Prostate gland (tissue), 2 donors: ENCODE measurements around the gene GH2. TPM values are rescaled to one million over a fixed set of nuclear protein-coding genes. Genes with fewer than 3 reads are reported as not detected.
A peak's percentile ranks its signal among the peaks of the same experiment; 100 is the strongest.

Experiments
- DNase-seq: peaks from one replicate; pipeline ENCODE4 v3.0.0-alpha.2; 2019; ENCODE audit warnings: low spot score
- H3K27ac ChIP-seq, 2 donors: fragments of 200-600 bp; sonication (generic); 2 replicates each; pipeline ENCODE4 v1.5.1; 2017 to 2019
- H3K27me3 ChIP-seq: fragments of 200-600 bp; sonication (generic); replicated peaks from 2 replicates; pipeline ENCODE4 v1.5.1; 2019; ENCODE audit not compliant: insufficient read depth
- H3K36me3 ChIP-seq, 2 donors: fragments of 200-600 bp; sonication (generic); 1 replicate in 1 of 2; 2 replicates in 1 of 2; pipeline versions ENCODE4 v1.5.1 to v1.8.1; 2017 to 2019
- H3K4me1 ChIP-seq: fragments of 200-600 bp; sonication (generic); replicated peaks from 2 replicates; pipeline ENCODE4 v1.5.1; 2019
- H3K4me3 ChIP-seq, 2 donors: fragments of 200-600 bp; sonication (generic); 2 replicates each; pipeline ENCODE4 v1.5.1; 2017 to 2019
- H3K9me3 ChIP-seq: fragments of 200-600 bp; sonication (generic); 2 replicates; pipeline ENCODE4 v1.5.1; 2017
- CTCF ChIP-seq, 4 experiments: fragments of 200-600 bp in 2 of 4; fragments of 450-650 bp in 2 of 4; sonication (generic) in 2 of 4; IDR thresholded peaks; 1 replicate in 3 of 4; 2 replicates in 1 of 4; pipeline ENCODE4 v1.5.1; 2016 to 2019; ENCODE audit warnings: antibody characterized with exemption in 4 of 4, mild to moderate bottlenecking in 2 of 4, moderate library complexity in 2 of 4
- POLR2A ChIP-seq: fragments of 450-650 bp; IDR thresholded peaks from one replicate; pipeline ENCODE4 v1.6.1; 2016; ENCODE audit warnings: antibody characterized with exemption, mild to moderate bottlenecking
- POLR2AphosphoS5 ChIP-seq: sonication (generic); formaldehyde crosslinking; IDR thresholded peaks from one replicate; pipeline ENCODE4 v1.6.1; 2017; ENCODE audit warnings: antibody characterized with exemption
- WGBS: methylation state at CpG from one replicate; pipeline ENCODE4 v1.1.5; 2018; 5-methylcytosine and 5-hydroxymethylcytosine counted together
- intact Hi-C: fragments of 100-400 bp; cut with DNase I; formaldehyde crosslinking; loops from one replicate; pipeline ENCODE4 v1.14.2; 2022
- total RNA-seq, 2 donors: library from RNA; depleted of rRNA; stranded (reverse); fragments of >200 nt; gene quantifications; one replicate each; pipeline ENCODE4 v1.1.0, GENCODE V29; 2016

Gene GH2
- total RNA-seq, 2 donors from 2014 or later = not detected

GRCh38 chr17:63854709-63855108 lies 27.0 kb downstream of the GH2 start:
- intact Hi-C loops = no loop called here
- Histone ChIP-seq H3K27ac (no peak overlapping the region), H3K4me3 (no peak overlapping the region), H3K9me3 (no peaks in the 10 kb centered on the region), H3K4me1 (no peaks in the 10 kb centered on the region), H3K36me3 (no peaks in the 10 kb centered on the region), H3K27me3 (no peaks in the 10 kb centered on the region)
- DNase-seq = no peak
- TF ChIP-seq CTCF (IDR thresholded peaks at IDR 0.05) (no peak), POLR2AphosphoS5 (no peak), POLR2A (no peak)
- 88% methylated on average over 5 of the region's 5 CpGs for WGBS

GRCh38 chr17:63853260-63853659 lies 28.5 kb downstream of the GH2 start:
- H3K27me3 ChIP-seq = no peaks in the 10 kb centered on the region
- WGBS = 96% methylated on average over 2 of the region's 2 CpGs
- TF ChIP-seq POLR2AphosphoS5 = no peak
- TF ChIP-seq CTCF (IDR thresholded peaks at IDR 0.05) = no peak
- TF ChIP-seq POLR2A = no peak
- H3K9me3 ChIP-seq = no peaks in the 10 kb centered on the region
- no peaks in the 10 kb centered on the region for H3K4me1 ChIP-seq
- no peak overlapping the region for H3K27ac ChIP-seq
- no peak overlapping the region for H3K4me3 ChIP-seq
- DNase-seq = no peak
- no peaks in the 10 kb centered on the region for H3K36me3 ChIP-seq
- intact Hi-C loops = no loop called here

- WGBS = 89% methylated on average over 9 of the region's 9 CpGs
Observed at GRCh38 chr17:63850401-63850800, 31.3 kb downstream of the GH2 start.

DNA sequence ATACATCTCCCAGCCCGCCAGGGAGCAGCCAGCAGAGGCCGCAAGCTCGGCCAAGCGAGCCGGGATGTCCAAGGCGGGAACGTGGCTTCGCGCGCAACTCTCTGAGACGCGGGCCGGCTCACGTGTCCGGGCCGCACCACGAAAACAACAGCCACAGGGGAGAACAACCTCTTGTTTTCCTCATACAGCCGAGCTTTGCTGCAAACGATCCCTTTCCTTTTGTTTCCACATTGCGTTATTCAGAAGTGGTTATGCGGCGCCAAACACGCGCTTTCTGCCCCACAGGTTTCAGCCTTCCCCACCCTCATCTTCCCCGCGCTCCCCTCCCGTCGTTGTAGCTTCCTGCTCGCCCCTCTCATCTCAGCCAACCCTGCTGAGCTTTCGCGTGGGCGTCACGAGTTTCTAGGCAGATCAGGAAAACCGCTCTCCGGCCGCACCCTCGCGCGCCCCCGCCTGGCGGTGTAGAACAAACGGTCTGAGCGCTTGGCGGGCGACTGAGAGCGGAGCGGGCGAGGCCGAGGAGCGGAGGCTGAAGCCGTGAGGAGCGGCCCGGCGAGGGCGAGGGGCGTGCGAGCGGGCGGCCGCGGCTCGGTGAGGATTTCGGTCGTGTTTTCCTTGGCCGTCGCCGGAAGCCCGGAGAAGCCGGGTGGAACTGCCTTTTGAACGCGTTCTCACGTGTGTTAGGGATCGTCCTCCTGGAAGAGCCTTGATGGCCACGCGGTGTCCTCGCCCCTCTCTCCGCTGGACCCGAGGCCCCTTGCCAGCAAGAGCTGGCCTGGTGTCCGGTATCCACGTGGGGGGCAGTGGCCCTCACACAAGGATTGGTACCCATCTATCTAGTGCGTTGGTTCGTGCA lies 32.7 kb downstream of the GH2 start:
- TF ChIP-seq POLR2A (no peak), CTCF (IDR thresholded peaks at IDR 0.05) (peak; percentile 48 to 83 (median 70)), POLR2AphosphoS5 (peak; percentile 73)
- WGBS = 18% methylated on average over 81 of the region's 82 CpGs
- Histone ChIP-seq H3K4me3 (peak overlapping the region; percentile 10 to 23), H3K27me3 (no peaks in the 10 kb centered on the region), H3K9me3 (no peaks in the 10 kb centered on the region), H3K36me3 (no peaks in the 10 kb centered on the region), H3K27ac (peak overlapping the region in 1 of 2 donors; percentile 36), H3K4me1 (no peaks in the 10 kb centered on the region)
- peak; percentile 80 for DNase-seq
- intact Hi-C loops = loop anchor here (5.0 kb wide), 1 partner anchor 227 kb away; the partner anchor contains the start of gene MAP3K3

More at GRCh38 chr17:63850401-63850800, 31.3 kb downstream of the GH2 start:
- Histone ChIP-seq H3K4me1 (no peaks in the 10 kb centered on the region), H3K27ac (no peak overlapping the region), H3K4me3 (no peak overlapping the region), H3K27me3 (no peaks in the 10 kb centered on the region), H3K36me3 (no peaks in the 10 kb centered on the region), H3K9me3 (no peaks in the 10 kb centered on the region)
- intact Hi-C loops = no loop called here
- DNase-seq = no peak
- TF ChIP-seq CTCF (IDR thresholded peaks at IDR 0.05) (no peak), POLR2A (no peak), POLR2AphosphoS5 (no peak)
